Naive B cell (primary cell): ENCODE measurements around the gene SGTA. TPM values are rescaled to one million over a fixed set of nuclear protein-coding genes. Genes with fewer than 3 reads are reported as not detected.
A peak's percentile ranks its signal among the peaks of the same experiment; 100 is the strongest.

ENCODE experiments used
- ATAC-seq, 2 donors: fragments of 150-1000 bp; cut with Tn5 transposase; 2 replicates each; pipeline ENCODE4 v1.10.0; 2021; ENCODE audit warnings: low read depth in 2 of 2, mild to moderate bottlenecking in 2 of 2, moderate library complexity in 2 of 2
- DNase-seq: peaks from one replicate; pipeline ENCODE4 v3.0.0; 2022
- H3K27ac Mint-ChIP-seq, 6 donors: one replicate each; pipeline ENCODE4 v1.8.0; 2020 to 2022; ENCODE audit warnings: mild to moderate bottlenecking in 6 of 6, mixed read lengths in 6 of 6, moderate library complexity in 5 of 6, inconsistent platforms in 2 of 6
- H3K27me3 Mint-ChIP-seq, 3 donors: one replicate each; pipeline ENCODE4 v1.8.0; 2021 to 2022; ENCODE audit warnings: mixed read lengths in 3 of 3, mild to moderate bottlenecking in 1 of 3
- H3K36me3 Mint-ChIP-seq, 2 donors: one replicate each; pipeline ENCODE4 v1.8.0; 2020 to 2022; ENCODE audit warnings: mixed read lengths in 2 of 2, inconsistent platforms in 1 of 2, mild to moderate bottlenecking in 1 of 2
- H3K4me1 Mint-ChIP-seq, 3 donors: one replicate each; pipeline ENCODE4 v1.8.0; 2020 to 2022; ENCODE audit warnings: mixed read lengths in 3 of 3, inconsistent platforms in 1 of 3, mild to moderate bottlenecking in 1 of 3, moderate library complexity in 1 of 3
- H3K4me3 Mint-ChIP-seq, 8 donors: one replicate each; pipeline ENCODE4 v1.8.0; 2020 to 2022; ENCODE audit warnings: mild to moderate bottlenecking in 8 of 8, mixed read lengths in 8 of 8, moderate library complexity in 8 of 8, inconsistent platforms in 2 of 8
- H3K9me3 Mint-ChIP-seq, 7 donors: one replicate each; pipeline ENCODE4 v1.8.0; 2020 to 2022; ENCODE audit warnings: mixed read lengths in 7 of 7, mild to moderate bottlenecking in 5 of 7, inconsistent platforms in 2 of 7, moderate library complexity in 1 of 7
- polyA plus RNA-seq, 6 donors: library from polyadenylated mRNA; unstranded; fragments of 300-500 nt; fragmentation: Illumina TruSeq; gene quantifications; one replicate each; pipeline ENCODE4 v1.2.3, GENCODE V29; 2021; ENCODE audit warnings: low read depth in 6 of 6

The SGTA gene
- polyA plus RNA-seq, 6 donors from 2014 or later: 18.6 to 38.7 (median 26.3) TPM

GRCh38 chr19:2767688-2768087, 15.4 kb downstream of the SGTA start:
- no peaks in the 10 kb centered on the region for H3K27me3 Mint-ChIP-seq
- no peaks in the 10 kb centered on the region for H3K9me3 Mint-ChIP-seq
- H3K4me1 Mint-ChIP-seq: peaks cover 0 to 15% (median 4%) of the 10 kb centered on the region in 3 donors
- DNase-seq (no peak), ATAC-seq (no peak)
- peaks cover 0 to 7% of the 10 kb centered on the region in 2 donors for H3K36me3 Mint-ChIP-seq
- H3K4me3 Mint-ChIP-seq: no peak overlapping the region
- H3K27ac Mint-ChIP-seq: no peak overlapping the region

GRCh38 chr19:2766594-2767372, 16.3 kb downstream of the SGTA start:
- peaks cover 0 to 14% of the 10 kb centered on the region in 2 donors for H3K36me3 Mint-ChIP-seq
- H3K9me3 Mint-ChIP-seq: no peaks in the 10 kb centered on the region
- H3K27me3 Mint-ChIP-seq: no peaks in the 10 kb centered on the region
- no peak for ATAC-seq
- H3K27ac Mint-ChIP-seq: peak overlapping the region in 1 of 6 donors; percentile 43
- DNase-seq: no peak
- no peak overlapping the region for H3K4me3 Mint-ChIP-seq
- H3K4me1 Mint-ChIP-seq: peaks cover 0 to 8% (median 0%) of the 10 kb centered on the region in 3 donors

- ATAC-seq (no peak), DNase-seq (no peak)
- no peaks in the 10 kb centered on the region for H3K9me3 Mint-ChIP-seq
- H3K4me1 Mint-ChIP-seq: peaks cover 0 to 4% (median 0%) of the 10 kb centered on the region in 3 donors
- H3K4me3 Mint-ChIP-seq: no peak overlapping the region
- peaks cover 0 to 14% of the 10 kb centered on the region in 2 donors for H3K36me3 Mint-ChIP-seq
- H3K27me3 Mint-ChIP-seq: no peaks in the 10 kb centered on the region
- H3K27ac Mint-ChIP-seq: no peak overlapping the region
These were observed 17.7 kb downstream of the SGTA start for GRCh38 chr19:2765376-2765775.

- Mint-ChIP-seq H3K27me3 (no peaks in the 10 kb centered on the region), H3K9me3 (no peaks in the 10 kb centered on the region), H3K27ac (peak overlapping the region in 1 of 6 donors; percentile 41), H3K36me3 (peaks cover 0 to 14% of the 10 kb centered on the region in 2 donors), H3K4me1 (no peaks in the 10 kb centered on the region), H3K4me3 (no peak overlapping the region)
- DNase-seq: no peak
- ATAC-seq: no peak
These were observed 18.1 kb downstream of the SGTA start for GRCh38 chr19:2764945-2765344.

GRCh38 chr19:2763687-2764086, 19.4 kb downstream of the SGTA start:
- Mint-ChIP-seq H3K4me1 (peaks cover 0 to 2% (median 0%) of the 10 kb centered on the region in 3 donors), H3K4me3 (no peak overlapping the region), H3K9me3 (no peaks in the 10 kb centered on the region), H3K27me3 (no peaks in the 10 kb centered on the region), H3K27ac (no peak overlapping the region), H3K36me3 (peaks cover 6 to 14% of the 10 kb centered on the region in 2 donors)
- no peak for DNase-seq
- no peak for ATAC-seq

GRCh38 chr19:2762783-2763496, 20.1 kb downstream of the SGTA start:
- Mint-ChIP-seq H3K36me3 (peaks cover 6 to 14% of the 10 kb centered on the region in 2 donors), H3K4me3 (no peak overlapping the region), H3K27ac (peak overlapping the region in 3 of 6 donors; percentile 26 to 84 (median 78)), H3K4me1 (peaks cover 0 to 2% (median 0%) of the 10 kb centered on the region in 3 donors), H3K27me3 (no peaks in the 10 kb centered on the region), H3K9me3 (no peaks in the 10 kb centered on the region)
- DNase-seq: no peak
- ATAC-seq: no peak

GRCh38 chr19:2761876-2762782, 20.9 kb downstream of the SGTA start:
- no peak for DNase-seq
- no peaks in the 10 kb centered on the region for H3K27me3 Mint-ChIP-seq
- H3K4me1 Mint-ChIP-seq: peaks cover 0 to 6% (median 2%) of the 10 kb centered on the region in 3 donors
- peaks cover 6 to 21% of the 10 kb centered on the region in 2 donors for H3K36me3 Mint-ChIP-seq
- H3K4me3 Mint-ChIP-seq: peak overlapping the region in 1 of 8 donors; percentile 47
- H3K27ac Mint-ChIP-seq: peak overlapping the region in 2 of 6 donors; percentile 9 to 26
- no peaks in the 10 kb centered on the region for H3K9me3 Mint-ChIP-seq
- ATAC-seq: no peak

- Mint-ChIP-seq H3K27ac (peak overlapping the region in 1 of 6 donors; percentile 47), H3K4me1 (peaks cover 0 to 6% (median 2%) of the 10 kb centered on the region in 3 donors), H3K4me3 (no peak overlapping the region), H3K36me3 (peaks cover 6 to 21% of the 10 kb centered on the region in 2 donors), H3K27me3 (no peaks in the 10 kb centered on the region), H3K9me3 (no peaks in the 10 kb centered on the region)
- ATAC-seq (no peak), DNase-seq (no peak)
These were observed 21.8 kb downstream of the SGTA start for GRCh38 chr19:2761309-2761677.

GRCh38 chr19:2759965-2760364, 23.1 kb downstream of the SGTA start:
- DNase-seq (no peak), ATAC-seq (no peak)
- Mint-ChIP-seq H3K4me1 (peaks cover 0 to 6% (median 2%) of the 10 kb centered on the region in 3 donors), H3K4me3 (peak overlapping the region in 1 of 8 donors; percentile 6), H3K9me3 (no peaks in the 10 kb centered on the region), H3K27me3 (no peaks in the 10 kb centered on the region), H3K27ac (peak overlapping the region in 2 of 6 donors; percentile 10 to 83), H3K36me3 (peaks cover 6 to 16% of the 10 kb centered on the region in 2 donors)

GRCh38 chr19:2759362-2759761, 23.7 kb downstream of the SGTA start:
- Mint-ChIP-seq H3K9me3 (no peaks in the 10 kb centered on the region), H3K27ac (peak overlapping the region in 3 of 6 donors; percentile 32 to 91 (median 36)), H3K36me3 (peaks cover 6 to 13% of the 10 kb centered on the region in 2 donors), H3K4me1 (peaks cover 0 to 6% (median 2%) of the 10 kb centered on the region in 3 donors), H3K4me3 (peak overlapping the region in 1 of 8 donors; percentile 53), H3K27me3 (no peaks in the 10 kb centered on the region)
- DNase-seq: no peak
- no peak for ATAC-seq

GRCh38 chr19:2758601-2759313, 24.3 kb downstream of the SGTA start:
- Mint-ChIP-seq H3K4me1 (peaks cover 0 to 6% (median 2%) of the 10 kb centered on the region in 3 donors), H3K27ac (peak overlapping the region in 1 of 6 donors; percentile 15), H3K9me3 (no peaks in the 10 kb centered on the region), H3K36me3 (peaks cover 6 to 13% of the 10 kb centered on the region in 2 donors), H3K4me3 (no peak overlapping the region), H3K27me3 (no peaks in the 10 kb centered on the region)
- ATAC-seq (no peak), DNase-seq (no peak)
